Peyer's patch (tissue), 4 donors: ENCODE results near the gene IGFBP2. TPM values are rescaled to one million over a fixed set of nuclear protein-coding genes. Genes with fewer than 3 reads are reported as not detected.

Experiments
- DNase-seq, 3 donors: peaks; one replicate each; pipeline ENCODE4 v3.0.0-alpha.2; 2017 to 2019
- H3K27ac ChIP-seq, 4 donors: fragments of 200-600 bp; sonication (generic); one replicate each; pipeline ENCODE4 v1.5.1; 2016 to 2019
- H3K27me3 ChIP-seq, 2 donors: fragments of 200-600 bp; sonication (generic); one replicate each; pipeline ENCODE4 v1.5.1; 2019
- H3K36me3 ChIP-seq, 3 donors: fragments of 200-600 bp; sonication (generic); one replicate each; pipeline ENCODE4 v1.5.1; 2016 to 2019
- H3K4me1 ChIP-seq, 4 donors: fragments of 200-600 bp; sonication (generic); one replicate each; pipeline ENCODE4 v1.5.1; 2016 to 2019
- H3K4me3 ChIP-seq, 4 donors: fragments of 200-600 bp; sonication (generic); 1 replicate in 3 of 4; 2 replicates in 1 of 4; pipeline ENCODE4 v1.5.1; 2016 to 2019; ENCODE audit warnings: mild to moderate bottlenecking in 1 of 4
- H3K9me3 ChIP-seq, 4 donors: fragments of 200-600 bp; sonication (generic); one replicate each; pipeline ENCODE4 v1.5.1; 2016 to 2019; ENCODE audit warnings: mild to moderate bottlenecking in 1 of 4
- CTCF ChIP-seq, 6 experiments: fragments of 450-650 bp in 4 of 6; fragments of 200-600 bp in 2 of 6; sonication (generic) in 1 of 6; IDR thresholded peaks; one replicate each; pipeline ENCODE4 v1.5.1; 2017 to 2019; ENCODE audit warnings: antibody characterized with exemption in 6 of 6, mild to moderate bottlenecking in 3 of 6, moderate library complexity in 1 of 6
- POLR2A ChIP-seq, 2 donors: fragments of 450-650 bp; IDR thresholded peaks; one replicate each; pipeline ENCODE4 v1.5.1; 2017; ENCODE audit warnings: antibody characterized with exemption in 2 of 2, mild to moderate bottlenecking in 2 of 2, moderate library complexity in 2 of 2
- total RNA-seq, 4 donors: library from RNA; depleted of rRNA; stranded (reverse); fragments of >200 nt; gene quantifications; one replicate each; pipeline ENCODE4 v1.1.0, GENCODE V29; 2016

IGFBP2 gene
- total RNA-seq, 4 donors from 2014 or later, result 24.8 to 51.9 (median 44.6) TPM

DNA sequence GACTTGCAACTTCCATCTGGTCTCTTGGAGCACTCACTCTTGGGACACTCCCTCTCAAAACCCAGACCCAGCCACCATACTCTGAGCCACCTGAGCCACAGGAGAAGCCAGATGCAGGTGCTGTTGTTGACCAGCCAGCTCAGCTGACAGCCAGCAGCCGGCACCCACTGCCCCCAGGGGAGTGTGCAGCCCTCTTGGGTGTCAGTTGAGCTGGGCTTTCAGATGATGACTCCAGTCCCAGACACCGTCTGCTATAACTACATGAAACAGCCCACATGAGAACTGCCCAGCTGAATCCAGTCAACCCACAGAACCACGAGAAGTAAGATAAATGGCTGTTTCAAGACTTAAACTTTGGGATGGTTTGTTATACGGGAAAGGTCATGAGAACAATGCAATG, 10.7 kb upstream of the IGFBP2 start:
- H3K27ac ChIP-seq, result no peak overlapping the region
- H3K9me3 ChIP-seq, result no peaks in the 10 kb centered on the region
- no peak overlapping the region for H3K4me3 ChIP-seq
- TF ChIP-seq CTCF (IDR thresholded peaks at IDR 0.05), result no peak
- no peak for TF ChIP-seq POLR2A (IDR thresholded peaks at IDR 0.05)
- no peak for DNase-seq
- H3K27me3 ChIP-seq, result no peaks in the 10 kb centered on the region
- H3K4me1 ChIP-seq, result no peaks in the 10 kb centered on the region
- H3K36me3 ChIP-seq, result no peaks in the 10 kb centered on the region

- no peak for DNase-seq
- H3K4me3 ChIP-seq, result no peak overlapping the region
These were observed 9.0 kb upstream of the IGFBP2 start for GRCh38 chr2:216624251-216624650.

DNA sequence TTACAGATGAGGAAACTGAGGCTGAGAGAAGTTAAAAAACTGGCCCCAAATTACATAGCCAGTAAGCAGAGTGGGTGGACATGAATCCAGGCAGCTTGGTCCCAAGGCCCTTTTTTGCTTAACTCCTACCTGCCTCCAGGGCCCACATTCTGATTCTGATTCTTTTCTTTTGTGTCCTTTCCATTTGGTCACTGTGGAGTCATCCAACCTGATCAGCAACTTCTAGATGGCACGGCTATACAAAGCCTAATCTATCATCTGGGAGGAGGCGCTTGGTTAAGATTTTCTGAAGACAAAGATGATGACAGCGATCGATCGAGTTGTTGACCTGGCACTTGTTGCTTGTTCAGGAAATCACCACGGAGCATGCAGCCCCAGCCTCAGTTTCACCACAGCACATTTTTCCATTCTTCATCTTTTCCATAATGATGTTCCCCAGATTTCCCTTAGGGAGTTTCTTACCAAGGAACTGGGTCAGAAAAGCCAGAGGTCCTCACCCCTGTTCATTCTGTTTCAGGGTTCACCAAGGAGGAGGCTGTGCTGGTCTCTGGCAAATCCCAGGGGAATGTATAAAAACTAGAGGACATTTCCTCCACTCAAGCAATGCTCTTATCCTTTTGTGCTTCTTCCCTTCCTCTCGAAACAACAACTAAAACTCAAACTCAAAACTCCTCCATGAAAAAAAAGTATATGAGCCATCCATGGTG, 6.9 kb upstream of the IGFBP2 start:
- H3K4me3 ChIP-seq, result no peak overlapping the region
- no peaks in the 10 kb centered on the region for H3K27me3 ChIP-seq
- H3K9me3 ChIP-seq, result no peaks in the 10 kb centered on the region
- H3K27ac ChIP-seq, result no peak overlapping the region
- DNase-seq, result no peak
- H3K4me1 ChIP-seq, result no peaks in the 10 kb centered on the region
- TF ChIP-seq CTCF (IDR thresholded peaks at IDR 0.05) (no peak), POLR2A (IDR thresholded peaks at IDR 0.05) (no peak)
- H3K36me3 ChIP-seq, result no peaks in the 10 kb centered on the region

More at GRCh38 chr2:216624251-216624650, 9.0 kb upstream of the IGFBP2 start:
- H3K9me3 ChIP-seq, result no peaks in the 10 kb centered on the region
- no peak overlapping the region for H3K27ac ChIP-seq
- no peaks in the 10 kb centered on the region for H3K36me3 ChIP-seq
- H3K4me1 ChIP-seq, result no peaks in the 10 kb centered on the region
- no peaks in the 10 kb centered on the region for H3K27me3 ChIP-seq
- TF ChIP-seq POLR2A (IDR thresholded peaks at IDR 0.05) (no peak), CTCF (IDR thresholded peaks at IDR 0.05) (no peak)

- Histone ChIP-seq H3K4me3 (no peak overlapping the region), H3K27ac (no peak overlapping the region), H3K36me3 (no peaks in the 10 kb centered on the region), H3K4me1 (no peaks in the 10 kb centered on the region), H3K27me3 (no peaks in the 10 kb centered on the region), H3K9me3 (no peaks in the 10 kb centered on the region)
- no peak for DNase-seq
- TF ChIP-seq POLR2A (IDR thresholded peaks at IDR 0.05) (no peak), CTCF (IDR thresholded peaks at IDR 0.05) (no peak)
These were observed 6.4 kb upstream of the IGFBP2 start for GRCh38 chr2:216626875-216627245.

DNA sequence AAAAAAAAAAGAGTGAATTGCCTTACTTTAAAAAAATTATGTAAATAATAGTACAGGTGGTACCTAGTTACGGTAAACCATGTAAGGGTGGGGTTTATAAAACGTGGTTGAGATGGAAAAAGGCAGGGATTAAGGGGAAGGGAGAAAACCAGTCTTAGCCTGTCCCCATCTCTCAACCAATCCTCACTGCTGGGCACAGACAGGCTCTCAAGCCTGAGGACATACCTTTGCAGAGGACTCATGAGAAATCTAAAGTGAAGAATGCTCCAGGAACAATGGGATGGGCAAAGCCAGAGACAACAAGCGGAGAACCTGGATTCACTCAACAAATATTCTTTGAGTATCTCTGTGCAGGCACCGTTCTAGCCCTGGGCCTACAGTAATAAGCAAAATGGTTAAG, 3.4 kb upstream of the IGFBP2 start:
- H3K27me3 ChIP-seq, result no peaks in the 10 kb centered on the region
- no peaks in the 10 kb centered on the region for H3K36me3 ChIP-seq
- no peak overlapping the region for H3K4me3 ChIP-seq
- peaks cover 0 to 17% (median 4%) of the 10 kb centered on the region in 4 donors for H3K4me1 ChIP-seq
- TF ChIP-seq POLR2A (IDR thresholded peaks at IDR 0.05) (no peak), CTCF (IDR thresholded peaks at IDR 0.05) (no peak)
- no peak overlapping the region for H3K27ac ChIP-seq
- H3K9me3 ChIP-seq, result no peaks in the 10 kb centered on the region
- no peak for DNase-seq
